Renal cortex interstitium (tissue), 11 donors: ENCODE data around the gene TCEA2. TPM values are rescaled to one million over a fixed set of nuclear protein-coding genes. Genes with fewer than 3 reads are reported as not detected.

Experiments used
- DNase-seq, 11 donors: peaks; one replicate each; pipeline ENCODE4 v3.0.0-alpha.2; 2013; ENCODE audit warnings: low read depth in 9 of 11, low spot score in 4 of 11; ENCODE audit errors: extremely low read depth in 1 of 11
- polyA plus RNA-seq, 3 donors: library from polyadenylated mRNA; unstranded; fragments of 120-200 nt; gene quantifications; one replicate each; pipeline ENCODE4 v1.2.1, GENCODE V29; 2013; ENCODE audit not compliant: insufficient read length in 3 of 3

The TCEA2 gene
- polyA plus RNA-seq, 3 donors: 72.5 to 93.9 (median 89.4) TPM

- no peak for DNase-seq
Measured at GRCh38 chr20:64070244-64070993, 7.4 kb downstream of the TCEA2 start.

- DNase-seq: no peak
Measured at GRCh38 chr20:64071341-64072332, 8.6 kb downstream of the TCEA2 start.

GRCh38 chr20:64072498-64073063 lies 9.6 kb downstream of the TCEA2 start:
- DNase-seq: no peak

GRCh38 chr20:64073476-64074183 lies 10.6 kb downstream of the TCEA2 start:
- no peak for DNase-seq

- no peak for DNase-seq
Measured at GRCh38 chr20:64074184-64074789, 11.3 kb downstream of the TCEA2 start.

- no peak for DNase-seq
Measured at GRCh38 chr20:64074963-64075362, 12.0 kb downstream of the TCEA2 start.

GRCh38 chr20:64075556-64075955 lies 12.6 kb downstream of the TCEA2 start:
- DNase-seq: no peak

GRCh38 chr20:64076061-64076997 lies 13.3 kb downstream of the TCEA2 start:
- no peak for DNase-seq

- no peak for DNase-seq
Measured at GRCh38 chr20:64077094-64077493, 14.1 kb downstream of the TCEA2 start.

GRCh38 chr20:64077541-64077875 lies 14.5 kb downstream of the TCEA2 start:
- DNase-seq: no peak

GRCh38 chr20:64077876-64078551 lies 15.0 kb downstream of the TCEA2 start:
- no peak for DNase-seq

GRCh38 chr20:64078934-64079272 lies 15.9 kb downstream of the TCEA2 start:
- no peak for DNase-seq

- DNase-seq: no peak
Measured at GRCh38 chr20:64079273-64080012, 16.4 kb downstream of the TCEA2 start, which contains the start of gene RGS19. Gene RGS19 (minus strand): TSS chr20:64079518. CDS start chr20:64076886, 2,632 bp downstream.

GRCh38 chr20:64080013-64080812 lies 17.2 kb downstream of the TCEA2 start, which contains the start of gene OPRL1:
Gene OPRL1 (plus strand): TSS chr20:64080082. CDS start chr20:64092721, 12,639 bp downstream.
- no peak for DNase-seq

GRCh38 chr20:64080813-64081623 lies 18.0 kb downstream of the TCEA2 start:
- no peak for DNase-seq
